IMR-90 (cell line): ENCODE results near the gene S1PR1. TPM values are rescaled to one million over a fixed set of nuclear protein-coding genes. Genes with fewer than 3 reads are reported as not detected.

ENCODE experiments used
- ATAC-seq: fragments of 200-7000 bp; cut with Tn5 transposase; 2 replicates; pipeline ENCODE4 v1.9.1; 2020; ENCODE audit warnings: low read depth, mild to moderate bottlenecking, moderate library complexity
- BruUV-seq: library from RNA; stranded (reverse); fragments of 400-500 nt; replicated peaks from 2 replicates; lab custom pipeline; 2021; lab: Mats Ljungman, UMichigan
- CTCF ChIA-PET: fragments of 300-600 bp; formaldehyde crosslinking; extraction: SDS; loops from one replicate; lab custom pipeline; 2021; ENCODE audit warnings: antibody characterized with exemption; lab: Yijun Ruan, JAX
- POLR2A ChIA-PET: fragments of 300-600 bp; sonication (Branson Sonifier 250); formaldehyde crosslinking; loops from one replicate; lab custom pipeline; 2022; ENCODE audit warnings: antibody characterized with exemption; ENCODE audit not compliant: unreplicated experiment; lab: Charles Lee
- DNase-seq: peaks from one replicate; pipeline ENCODE4 v3.0.0; 2013
- H2AFZ ChIP-seq: replicated peaks from 2 replicates; pipeline ENCODE3; 2013; ENCODE audit warnings: low read length, mild to moderate bottlenecking; ENCODE audit not compliant: poor library complexity
- H2AK5ac ChIP-seq: 2 replicates; pipeline ENCODE4 v1.6.1; 2013; ENCODE audit warnings: low read depth, low read length, inconsistent platforms
- H2AK9ac ChIP-seq: replicated peaks from 2 replicates; pipeline ENCODE3; 2013; ENCODE audit warnings: mild to moderate bottlenecking, low read depth, low read length, moderate library complexity; ENCODE audit not compliant: poor library complexity
- H2BK120ac ChIP-seq: 2 replicates; pipeline ENCODE4 v1.6.1; 2013; ENCODE audit warnings: low read depth, low read length, inconsistent platforms
- H2BK15ac ChIP-seq: 3 replicates; pipeline ENCODE4 v1.6.1; 2013; ENCODE audit warnings: low read depth, low read length, inconsistent platforms
- H2BK20ac ChIP-seq: 2 replicates; pipeline ENCODE4 v1.6.1; 2013; ENCODE audit warnings: low read depth, mild to moderate bottlenecking, inconsistent platforms, low read length, moderate library complexity
- H2BK5ac ChIP-seq: 2 replicates; pipeline ENCODE4 v1.6.1; 2013; ENCODE audit warnings: mild to moderate bottlenecking, low read depth, low read length, inconsistent platforms; ENCODE audit not compliant: poor library complexity, severe bottlenecking
- H3K14ac ChIP-seq: replicated peaks from 2 replicates; pipeline ENCODE4 v1.6.1; 2013; ENCODE audit warnings: low read depth, low read length, inconsistent platforms
- H3K18ac ChIP-seq: 2 replicates; pipeline ENCODE4 v1.6.1; 2013; ENCODE audit warnings: low read depth, low read length, control low read depth
- H3K23ac ChIP-seq: 2 replicates; pipeline ENCODE4 v1.6.1; 2013; ENCODE audit warnings: low read depth, low read length, inconsistent platforms
- H3K27ac ChIP-seq: 2 replicates; pipeline ENCODE4 v1.5.1; 2013; ENCODE audit warnings: mild to moderate bottlenecking, control low read depth, low read length; ENCODE audit not compliant: insufficient read depth
- H3K27me3 ChIP-seq: 2 replicates; pipeline ENCODE4 v1.6.1; 2013; ENCODE audit warnings: low read length; ENCODE audit not compliant: control insufficient read depth, insufficient read depth
- H3K36me3 ChIP-seq: 2 replicates; pipeline ENCODE4 v1.6.1; 2013; ENCODE audit warnings: low read length, mixed read lengths; ENCODE audit not compliant: control insufficient read depth, insufficient read depth
- H3K4ac ChIP-seq: 2 replicates; pipeline ENCODE4 v1.6.1; 2013; ENCODE audit warnings: low read depth, low read length, inconsistent platforms
- H3K4me1 ChIP-seq: 2 replicates; pipeline ENCODE4 v1.6.1; 2013; ENCODE audit warnings: low read length, mixed read lengths; ENCODE audit not compliant: control insufficient read depth, insufficient read depth
- H3K4me2 ChIP-seq: 2 replicates; pipeline ENCODE4 v1.6.1; 2013; ENCODE audit warnings: low read depth, mild to moderate bottlenecking, control low read depth, low read length, moderate library complexity
- H3K4me3 ChIP-seq: 2 replicates; pipeline ENCODE4 v1.5.1; 2013; ENCODE audit warnings: low read depth, mild to moderate bottlenecking, control low read depth, low read length, moderate library complexity; ENCODE audit not compliant: insufficient read depth
- H3K56ac ChIP-seq: 2 replicates; pipeline ENCODE4 v1.6.1; 2013; ENCODE audit warnings: low read length, inconsistent platforms; ENCODE audit not compliant: insufficient read depth; ENCODE audit errors: extremely low read depth
- H3K79me1 ChIP-seq, 2 experiments: 2 replicates each; pipeline ENCODE4 v1.6.1; 2013; ENCODE audit warnings: low read length in 2 of 2, inconsistent platforms in 1 of 2, low read depth in 1 of 2
- H3K9ac ChIP-seq: 2 replicates; pipeline ENCODE4 v1.6.1; 2013; ENCODE audit warnings: low read depth, low read length, control low read depth
- H3K9me1 ChIP-seq: 2 replicates; pipeline ENCODE4 v1.6.1; 2013; ENCODE audit warnings: low read length, inconsistent platforms; ENCODE audit not compliant: insufficient read depth
- H3K9me3 ChIP-seq: 2 replicates; pipeline ENCODE4 v1.6.1; 2013; ENCODE audit warnings: low read length; ENCODE audit not compliant: control insufficient read depth, insufficient read depth
- H4K20me1 ChIP-seq: 2 replicates; pipeline ENCODE4 v1.6.1; 2013; ENCODE audit warnings: low read length, inconsistent platforms; ENCODE audit not compliant: insufficient read depth
- H4K5ac ChIP-seq: 2 replicates; pipeline ENCODE4 v1.6.1; 2013; ENCODE audit warnings: mild to moderate bottlenecking, low read depth, low read length, control low read depth
- H4K8ac ChIP-seq, 2 experiments: 2 replicates each; pipeline ENCODE4 v1.6.1; 2013; ENCODE audit warnings: low read depth in 2 of 2, low read length in 2 of 2, control low read depth in 1 of 2, inconsistent platforms in 1 of 2
- H4K91ac ChIP-seq: 2 replicates; pipeline ENCODE4 v1.6.1; 2013; ENCODE audit warnings: low read depth, low read length, inconsistent platforms; ENCODE audit not compliant: insufficient read depth
- BHLHE40 ChIP-seq: fragments of 150-350 bp; IDR thresholded peaks from 2 replicates; pipeline ENCODE4 v1.6.1; 2016; ENCODE audit warnings: mild to moderate bottlenecking, low read depth, low read length
- CEBPB ChIP-seq: IDR thresholded peaks from 2 replicates; pipeline ENCODE4 v1.6.1; 2012; ENCODE audit warnings: low read depth, low read length, improper control_type of control experiment
- FOS ChIP-seq: fragments of 150-350 bp; IDR thresholded peaks from 2 replicates; pipeline ENCODE4 v1.6.1; 2016; ENCODE audit warnings: low read depth, low read length
- WGBS, 2 experiments: methylation state at CpG; one replicate each; pipeline versions ENCODE4 v1.1.5 to v1.1.7; 2013; ENCODE audit warnings: missing lambda C conversion rate in 2 of 2; ENCODE audit not compliant: insufficient read length in 1 of 2; ENCODE audit errors: extremely low coverage in 2 of 2; 5-methylcytosine and 5-hydroxymethylcytosine counted together
- dilution Hi-C: fragments of 300-500 bp; cut with HindIII; formaldehyde crosslinking; loops from one replicate; pipeline ENCODE4 v1.14.3; 2018; ENCODE audit warnings: low sequenced_read_pairs; ENCODE audit not compliant: unreplicated experiment
- in situ Hi-C: fragments of 300-500 bp; cut with MboI; formaldehyde crosslinking; loops from 3 replicates; pipeline ENCODE4 v1.14.3; 2019; ENCODE audit warnings: low sequenced_read_pairs, inconsistent platforms, mixed read lengths
- intact Hi-C: fragments of 100-400 bp; cut with micrococcal nuclease; formaldehyde crosslinking; loops from 2 replicates; pipeline ENCODE4 v1.10.0; 2022
- polyA plus RNA-seq, 3 experiments: library from polyadenylated mRNA; depleted of rRNA; stranded (reverse); fragments of >200 nt; gene quantifications; 2 replicates each; pipeline ENCODE4 v1.2.3, GENCODE V29; 2012; ENCODE audit warnings: low replicate concordance in 1 of 3
- total RNA-seq: library from RNA; depleted of rRNA; stranded (reverse); fragments of >200 nt; gene quantifications from 2 replicates; pipeline ENCODE4 v1.2.3, GENCODE V29; 2012
- TF ChIP-seq, protein P1 (sequence below): fragments of 150-350 bp; IDR thresholded peaks from 2 replicates; pipeline ENCODE4 v1.6.1; 2016; ENCODE audit warnings: low read depth, mild to moderate bottlenecking, low read length, moderate library complexity, borderline replicate concordance
- TF ChIP-seq, protein P2 (sequence below): fragments of 150-350 bp; IDR thresholded peaks from 2 replicates; pipeline ENCODE4 v1.6.1; 2017; ENCODE audit warnings: mild to moderate bottlenecking, antibody characterized with exemption, low read length, low read depth

The S1PR1 gene
- total and polyA plus RNA-seq, 2 of the 4 experiments (the other 2 are of a cell fraction): 12.9 to 15.6 TPM

DNA sequence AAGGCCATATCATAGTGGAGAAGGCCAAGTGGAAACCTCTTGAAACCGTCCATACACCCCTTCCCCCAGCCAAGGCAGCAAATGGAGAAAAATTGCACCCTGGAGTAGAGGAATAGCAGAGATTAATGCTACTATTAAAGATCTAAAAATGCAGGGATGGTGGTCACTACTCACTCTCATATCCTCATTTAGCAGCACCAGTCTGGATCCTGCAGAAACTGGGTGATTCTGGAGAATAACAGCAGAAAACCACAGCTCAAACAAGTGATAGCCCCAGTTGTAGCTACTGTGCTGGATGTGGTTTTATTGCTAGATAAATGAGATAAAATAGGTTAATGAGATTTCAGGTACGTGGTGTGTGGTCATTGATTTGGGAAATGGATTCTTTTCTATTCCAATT lies 30.3 kb downstream of the S1PR1 start:
- Histone ChIP-seq H3K36me3 (no peaks in the 10 kb centered on the region), H3K4me2 (no peak overlapping the region), H3K4ac (no peak overlapping the region), H3K9me3 (peaks cover 3% of the 10 kb centered on the region; the same call in 1 of the 2 replicates), H4K8ac (no peak overlapping the region), H2AFZ (no peak overlapping the region), H3K9ac (no peak overlapping the region), H3K4me3 (no peak overlapping the region), H2BK120ac (no peak overlapping the region), H3K18ac (no peak overlapping the region), H4K91ac (no peak overlapping the region), H3K14ac (no peak overlapping the region), H2BK20ac (no peak overlapping the region), H3K9me1 (no peaks in the 10 kb centered on the region), H3K23ac (no peak overlapping the region), H3K27me3 (no peaks in the 10 kb centered on the region; the same call in 1 of the 2 replicates), H2AK5ac (no peak overlapping the region), H3K56ac (no peak overlapping the region), H3K27ac (no peak overlapping the region), H2BK5ac (no peak overlapping the region), H3K79me1 (no peaks in the 10 kb centered on the region), H2BK15ac (no peak overlapping the region), H4K5ac (no peak overlapping the region), H4K20me1 (no peaks in the 10 kb centered on the region), H3K4me1 (no peaks in the 10 kb centered on the region), H2AK9ac (no peak overlapping the region)
- intact Hi-C loops (no loop called here), in situ Hi-C loops (no loop called here), dilution Hi-C loops (no loop called here)
- no peak for TF ChIP-seq CEBPB
- TF ChIP-seq FOS: no peak
- TF ChIP-seq, protein P1, sequence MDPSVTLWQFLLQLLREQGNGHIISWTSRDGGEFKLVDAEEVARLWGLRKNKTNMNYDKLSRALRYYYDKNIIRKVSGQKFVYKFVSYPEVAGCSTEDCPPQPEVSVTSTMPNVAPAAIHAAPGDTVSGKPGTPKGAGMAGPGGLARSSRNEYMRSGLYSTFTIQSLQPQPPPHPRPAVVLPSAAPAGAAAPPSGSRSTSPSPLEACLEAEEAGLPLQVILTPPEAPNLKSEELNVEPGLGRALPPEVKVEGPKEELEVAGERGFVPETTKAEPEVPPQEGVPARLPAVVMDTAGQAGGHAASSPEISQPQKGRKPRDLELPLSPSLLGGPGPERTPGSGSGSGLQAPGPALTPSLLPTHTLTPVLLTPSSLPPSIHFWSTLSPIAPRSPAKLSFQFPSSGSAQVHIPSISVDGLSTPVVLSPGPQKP: no peak
- TF ChIP-seq, protein P2, sequence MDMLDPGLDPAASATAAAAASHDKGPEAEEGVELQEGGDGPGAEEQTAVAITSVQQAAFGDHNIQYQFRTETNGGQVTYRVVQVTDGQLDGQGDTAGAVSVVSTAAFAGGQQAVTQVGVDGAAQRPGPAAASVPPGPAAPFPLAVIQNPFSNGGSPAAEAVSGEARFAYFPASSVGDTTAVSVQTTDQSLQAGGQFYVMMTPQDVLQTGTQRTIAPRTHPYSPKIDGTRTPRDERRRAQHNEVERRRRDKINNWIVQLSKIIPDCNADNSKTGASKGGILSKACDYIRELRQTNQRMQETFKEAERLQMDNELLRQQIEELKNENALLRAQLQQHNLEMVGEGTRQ: no peak
- no peak for TF ChIP-seq BHLHE40
- ATAC-seq (no peak), DNase-seq (no peak)
- ChIA-PET POLR2A (no interaction called here), CTCF (interaction anchor here (0.9 kb wide), 1 partner anchor 21 kb away, joined by 4 read pairs; no protein-coding TSS in a partner anchor)
- WGBS, 2 experiments: no CpG with 5 or more reads among the region's 2 CpGs
- BruUV-seq: no TSS peak
